ENCODE results near the gene ZC3H12C. TPM values are rescaled to one million over a fixed set of nuclear protein-coding genes. Genes with fewer than 3 reads are reported as not detected.

ZC3H12C gene
- total and polyA plus RNA-seq, 10 of the 15 experiments (the other 5 are each of a cell fraction or from before 2014, with no cell fraction given) = 0.31 to 31.0 (median 3.7) TPM

- no peak; the same call in 1 of the 2 replicates for TF ChIP-seq BMI1 (IDR thresholded peaks at IDR 0.05; ENCODE audit: borderline replicate concordance)
- TF ChIP-seq TCF3 (IDR thresholded peaks at IDR 0.05; ENCODE audit: borderline replicate concordance, insufficient read depth, low read depth, low read length) = no peak
- TF ChIP-seq NR2C1 (IDR thresholded peaks at IDR 0.05) = no peak
- TF ChIP-seq MYB (IDR thresholded peaks at IDR 0.05; ENCODE audit: borderline replicate concordance, low read depth, low read length) = no peak
- no peak for TF ChIP-seq HSF1 (IDR thresholded peaks at IDR 0.05; ENCODE audit: low read depth, low read length)
- no peak for TF ChIP-seq GABPA (IDR thresholded peaks at IDR 0.05; ENCODE audit: low read depth)
- TF ChIP-seq, protein P1, sequence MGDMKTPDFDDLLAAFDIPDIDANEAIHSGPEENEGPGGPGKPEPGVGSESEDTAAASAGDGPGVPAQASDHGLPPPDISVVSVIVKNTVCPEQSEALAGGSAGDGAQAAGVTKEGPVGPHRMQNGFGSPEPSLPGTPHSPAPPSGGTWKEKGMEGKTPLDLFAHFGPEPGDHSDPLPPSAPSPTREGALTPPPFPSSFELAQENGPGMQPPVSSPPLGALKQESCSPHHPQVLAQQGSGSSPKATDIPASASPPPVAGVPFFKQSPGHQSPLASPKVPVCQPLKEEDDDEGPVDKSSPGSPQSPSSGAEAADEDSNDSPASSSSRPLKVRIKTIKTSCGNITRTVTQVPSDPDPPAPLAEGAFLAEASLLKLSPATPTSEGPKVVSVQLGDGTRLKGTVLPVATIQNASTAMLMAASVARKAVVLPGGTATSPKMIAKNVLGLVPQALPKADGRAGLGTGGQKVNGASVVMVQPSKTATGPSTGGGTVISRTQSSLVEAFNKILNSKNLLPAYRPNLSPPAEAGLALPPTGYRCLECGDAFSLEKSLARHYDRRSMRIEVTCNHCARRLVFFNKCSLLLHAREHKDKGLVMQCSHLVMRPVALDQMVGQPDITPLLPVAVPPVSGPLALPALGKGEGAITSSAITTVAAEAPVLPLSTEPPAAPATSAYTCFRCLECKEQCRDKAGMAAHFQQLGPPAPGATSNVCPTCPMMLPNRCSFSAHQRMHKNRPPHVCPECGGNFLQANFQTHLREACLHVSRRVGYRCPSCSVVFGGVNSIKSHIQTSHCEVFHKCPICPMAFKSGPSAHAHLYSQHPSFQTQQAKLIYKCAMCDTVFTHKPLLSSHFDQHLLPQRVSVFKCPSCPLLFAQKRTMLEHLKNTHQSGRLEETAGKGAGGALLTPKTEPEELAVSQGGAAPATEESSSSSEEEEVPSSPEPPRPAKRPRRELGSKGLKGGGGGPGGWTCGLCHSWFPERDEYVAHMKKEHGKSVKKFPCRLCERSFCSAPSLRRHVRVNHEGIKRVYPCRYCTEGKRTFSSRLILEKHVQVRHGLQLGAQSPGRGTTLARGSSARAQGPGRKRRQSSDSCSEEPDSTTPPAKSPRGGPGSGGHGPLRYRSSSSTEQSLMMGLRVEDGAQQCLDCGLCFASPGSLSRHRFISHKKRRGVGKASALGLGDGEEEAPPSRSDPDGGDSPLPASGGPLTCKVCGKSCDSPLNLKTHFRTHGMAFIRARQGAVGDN (IDR thresholded peaks at IDR 0.05) = peak; percentile 48; the same call in 1 of the 2 replicates
- TF ChIP-seq, protein P2, sequence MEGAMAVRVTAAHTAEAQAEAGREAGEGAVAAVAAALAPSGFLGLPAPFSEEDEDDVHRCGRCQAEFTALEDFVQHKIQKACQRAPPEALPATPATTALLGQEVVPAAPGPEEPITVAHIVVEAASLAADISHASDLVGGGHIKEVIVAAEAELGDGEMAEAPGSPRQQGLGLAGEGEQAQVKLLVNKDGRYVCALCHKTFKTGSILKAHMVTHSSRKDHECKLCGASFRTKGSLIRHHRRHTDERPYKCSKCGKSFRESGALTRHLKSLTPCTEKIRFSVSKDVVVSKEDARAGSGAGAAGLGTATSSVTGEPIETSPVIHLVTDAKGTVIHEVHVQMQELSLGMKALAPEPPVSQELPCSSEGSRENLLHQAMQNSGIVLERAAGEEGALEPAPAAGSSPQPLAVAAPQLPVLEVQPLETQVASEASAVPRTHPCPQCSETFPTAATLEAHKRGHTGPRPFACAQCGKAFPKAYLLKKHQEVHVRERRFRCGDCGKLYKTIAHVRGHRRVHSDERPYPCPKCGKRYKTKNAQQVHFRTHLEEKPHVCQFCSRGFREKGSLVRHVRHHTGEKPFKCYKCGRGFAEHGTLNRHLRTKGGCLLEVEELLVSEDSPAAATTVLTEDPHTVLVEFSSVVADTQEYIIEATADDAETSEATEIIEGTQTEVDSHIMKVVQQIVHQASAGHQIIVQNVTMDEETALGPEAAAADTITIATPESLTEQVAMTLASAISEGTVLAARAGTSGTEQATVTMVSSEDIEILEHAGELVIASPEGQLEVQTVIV (IDR thresholded peaks at IDR 0.05; ENCODE audit: borderline replicate concordance, partially characterized antibody) = no peak
- TF ChIP-seq RELA (IDR thresholded peaks at IDR 0.05; ENCODE audit: borderline replicate concordance, partially characterized antibody) = no peak
- peak; percentile 68 for TF ChIP-seq ATF7 (IDR thresholded peaks at IDR 0.05; ENCODE audit: low read depth)
- TF ChIP-seq RFX5 (IDR thresholded peaks at IDR 0.05; ENCODE audit: low read depth, low read length) = no peak
- TF ChIP-seq, protein P3, sequence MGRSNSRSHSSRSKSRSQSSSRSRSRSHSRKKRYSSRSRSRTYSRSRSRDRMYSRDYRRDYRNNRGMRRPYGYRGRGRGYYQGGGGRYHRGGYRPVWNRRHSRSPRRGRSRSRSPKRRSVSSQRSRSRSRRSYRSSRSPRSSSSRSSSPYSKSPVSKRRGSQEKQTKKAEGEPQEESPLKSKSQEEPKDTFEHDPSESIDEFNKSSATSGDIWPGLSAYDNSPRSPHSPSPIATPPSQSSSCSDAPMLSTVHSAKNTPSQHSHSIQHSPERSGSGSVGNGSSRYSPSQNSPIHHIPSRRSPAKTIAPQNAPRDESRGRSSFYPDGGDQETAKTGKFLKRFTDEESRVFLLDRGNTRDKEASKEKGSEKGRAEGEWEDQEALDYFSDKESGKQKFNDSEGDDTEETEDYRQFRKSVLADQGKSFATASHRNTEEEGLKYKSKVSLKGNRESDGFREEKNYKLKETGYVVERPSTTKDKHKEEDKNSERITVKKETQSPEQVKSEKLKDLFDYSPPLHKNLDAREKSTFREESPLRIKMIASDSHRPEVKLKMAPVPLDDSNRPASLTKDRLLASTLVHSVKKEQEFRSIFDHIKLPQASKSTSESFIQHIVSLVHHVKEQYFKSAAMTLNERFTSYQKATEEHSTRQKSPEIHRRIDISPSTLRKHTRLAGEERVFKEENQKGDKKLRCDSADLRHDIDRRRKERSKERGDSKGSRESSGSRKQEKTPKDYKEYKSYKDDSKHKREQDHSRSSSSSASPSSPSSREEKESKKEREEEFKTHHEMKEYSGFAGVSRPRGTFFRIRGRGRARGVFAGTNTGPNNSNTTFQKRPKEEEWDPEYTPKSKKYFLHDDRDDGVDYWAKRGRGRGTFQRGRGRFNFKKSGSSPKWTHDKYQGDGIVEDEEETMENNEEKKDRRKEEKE (IDR thresholded peaks at IDR 0.05) = no peak
- TF ChIP-seq YBX1 (IDR thresholded peaks at IDR 0.05) = no peak
- TF ChIP-seq KDM1A (IDR thresholded peaks at IDR 0.05; ENCODE audit: borderline replicate concordance) = no peak
- no peak for TF ChIP-seq EED (IDR thresholded peaks at IDR 0.05; ENCODE audit: low read depth)
- no peak for TF ChIP-seq NFYB (IDR thresholded peaks at IDR 0.05; ENCODE audit: insufficient read depth, low read depth, low read length)
Measured at GRCh38 chr11:110087812-110088534, 5.2 kb upstream of the ZC3H12C start (continued).
